Measurements from ENCODE around the gene USP17L18.
"Not testable (repeated sequence)": the region's sequence is repeated elsewhere in the genome, so short reads cannot be mapped to it uniquely, and the experiment has no call there.

The USP17L18 gene

GRCh38 chr4:9247953-9248680 lies at the start of gene USP17L18:
Gene USP17L18 (plus strand): TSS chr4:9248630. CDS start chr4:9248630, 0 bp downstream.
- not testable (repeated sequence) for DNase-seq

GRCh38 chr4:9210357-9210756 lies 38.1 kb upstream of the USP17L18 start, which contains the start of gene USP17L10:
Gene USP17L10 (plus strand): TSS chr4:9210657. CDS start chr4:9210657, 0 bp downstream.
- not testable (repeated sequence) for DNase-seq

- not testable (repeated sequence) for DNase-seq
These were observed 33.7 kb upstream of the USP17L18 start for GRCh38 chr4:9214701-9215100.

GRCh38 chr4:9215105-9215504 lies 33.3 kb upstream of the USP17L18 start, which contains the start of gene USP17L11:
Gene USP17L11 (plus strand): TSS chr4:9215405. CDS start chr4:9215405, 0 bp downstream.
- not testable (repeated sequence) for DNase-seq

- not testable (repeated sequence) for DNase-seq
These were observed 28.6 kb upstream of the USP17L18 start, which contains the start of gene USP17L12 for GRCh38 chr4:9219852-9220251. Gene USP17L12 (plus strand): TSS chr4:9220152. CDS start chr4:9220152, 0 bp downstream.

- DNase-seq = not testable (repeated sequence)
These were observed 23.8 kb upstream of the USP17L18 start, which contains the start of gene USP17L13 for GRCh38 chr4:9224596-9224995. Gene USP17L13 (plus strand): TSS chr4:9224896. CDS start chr4:9224896, 0 bp downstream.

GRCh38 chr4:9230249-9230648 lies 18.2 kb upstream of the USP17L18 start:
- not testable (repeated sequence) for DNase-seq

- not testable (repeated sequence) for DNase-seq
These were observed 14.3 kb upstream of the USP17L18 start, which contains the start of gene USP17L15 for GRCh38 chr4:9234085-9234484. Gene USP17L15 (plus strand): TSS chr4:9234385. CDS start chr4:9234385, 0 bp downstream.

GRCh38 chr4:9238461-9238860 lies 10.0 kb upstream of the USP17L18 start:
- not testable (repeated sequence) for DNase-seq

GRCh38 chr4:9243579-9243978 lies 4.9 kb upstream of the USP17L18 start, which contains the start of gene USP17L17:
Gene USP17L17 (plus strand): TSS chr4:9243879. CDS start chr4:9243879, 0 bp downstream.
- DNase-seq = not testable (repeated sequence)

GRCh38 chr4:9253078-9253477 lies 4.6 kb downstream of the USP17L18 start, which contains the start of gene USP17L19:
Gene USP17L19 (plus strand): TSS chr4:9253378. CDS start chr4:9253378, 0 bp downstream.
- DNase-seq = not testable (repeated sequence)

GRCh38 chr4:9257824-9258223 lies 9.4 kb downstream of the USP17L18 start, which contains the start of gene USP17L20:
Gene USP17L20 (plus strand): TSS chr4:9258124. CDS start chr4:9258124, 0 bp downstream.
- not testable (repeated sequence) for DNase-seq

- DNase-seq = not testable (repeated sequence)
These were observed 14.1 kb downstream of the USP17L18 start, which contains the start of gene USP17L21 for GRCh38 chr4:9262572-9262971. Gene USP17L21 (plus strand): TSS chr4:9262872. CDS start chr4:9262872, 0 bp downstream.

- DNase-seq = not testable (repeated sequence)
These were observed 18.9 kb downstream of the USP17L18 start, which contains the start of gene USP17L22 for GRCh38 chr4:9267319-9267718. Gene USP17L22 (plus strand): TSS chr4:9267619. CDS start chr4:9267619, 0 bp downstream.

- DNase-seq = not testable (repeated sequence)
These were observed 23.3 kb downstream of the USP17L18 start for GRCh38 chr4:9271719-9272118.

Data from activated CD4-positive, alpha-beta T cell treated with anti-CD3 and anti-CD28 coated beads, Interleukin-2, amount 50 U/mL, for 48 hours (primary cell).